IPS DF 19.7 (cell line): ENCODE measurements around the gene EFCAB12.

Source experiments
- DNase-seq: peaks from one replicate; pipeline ENCODE4 v3.0.0-alpha.2; 2013; ENCODE audit warnings: low read depth, low spot score

Gene EFCAB12

DNA sequence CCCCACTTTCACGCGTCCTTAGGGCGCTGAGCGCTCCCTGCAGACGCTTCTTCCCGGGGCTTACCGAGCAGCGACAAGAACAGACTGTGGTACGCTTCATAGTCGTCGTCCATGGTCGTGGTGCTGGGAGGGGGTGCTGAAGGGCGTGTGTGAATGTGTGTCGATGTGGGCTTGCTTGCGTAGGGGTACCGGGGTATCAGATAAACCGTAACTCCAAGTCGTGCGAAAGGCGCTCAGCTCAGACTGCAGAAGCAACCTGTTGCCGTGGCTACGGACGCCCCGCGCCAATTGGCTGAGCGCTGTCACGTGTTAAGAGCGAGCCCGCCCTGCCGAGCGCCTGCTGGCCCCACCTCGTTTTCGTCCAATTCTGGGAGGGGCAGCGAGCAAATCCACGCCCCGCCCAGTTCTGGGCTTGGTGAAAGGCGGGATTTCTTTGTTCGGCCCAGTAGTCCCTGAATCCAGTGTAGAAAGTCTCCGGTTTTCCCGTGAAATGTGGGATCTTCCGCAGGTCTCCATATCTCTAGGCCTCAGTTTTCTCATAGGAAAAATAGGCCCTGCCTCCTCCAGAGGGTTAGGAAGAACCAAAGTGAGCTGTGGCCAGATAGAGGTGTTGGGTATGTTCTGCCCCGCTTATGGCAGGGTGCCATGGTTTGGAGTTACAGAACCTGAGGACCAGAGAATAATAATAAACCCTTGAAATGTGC is at the start of gene EFCAB12:
Gene EFCAB12, minus strand, starts transcription at position 261 of the 704 bp plus-strand sequence. Its CDS starts 148 bp downstream, at position 113.
- no peak for DNase-seq

GRCh38 chr3:129476586-129476985 is 48.1 kb upstream of the EFCAB12 start:
- DNase-seq: no peak

DNA sequence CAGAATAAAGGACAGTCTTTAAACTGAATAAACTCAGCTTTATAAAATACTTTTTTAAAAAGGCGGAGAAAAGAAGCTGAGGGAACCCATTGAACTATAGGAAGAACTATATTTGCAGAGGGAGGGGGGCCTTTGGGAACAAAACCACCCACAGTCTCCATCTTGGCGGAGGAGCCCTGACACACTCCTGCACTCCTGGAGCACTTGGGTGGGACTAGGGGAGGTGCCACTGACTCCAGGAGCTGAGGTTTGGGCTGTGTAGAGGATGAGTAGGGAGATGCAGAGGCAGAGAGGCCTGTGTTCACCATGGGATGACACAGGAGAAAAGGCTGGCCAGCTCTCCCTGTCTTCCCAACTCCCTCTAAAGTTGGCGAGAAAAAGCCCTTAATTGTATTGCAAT is 47.4 kb upstream of the EFCAB12 start:
- no peak for DNase-seq

DNA sequence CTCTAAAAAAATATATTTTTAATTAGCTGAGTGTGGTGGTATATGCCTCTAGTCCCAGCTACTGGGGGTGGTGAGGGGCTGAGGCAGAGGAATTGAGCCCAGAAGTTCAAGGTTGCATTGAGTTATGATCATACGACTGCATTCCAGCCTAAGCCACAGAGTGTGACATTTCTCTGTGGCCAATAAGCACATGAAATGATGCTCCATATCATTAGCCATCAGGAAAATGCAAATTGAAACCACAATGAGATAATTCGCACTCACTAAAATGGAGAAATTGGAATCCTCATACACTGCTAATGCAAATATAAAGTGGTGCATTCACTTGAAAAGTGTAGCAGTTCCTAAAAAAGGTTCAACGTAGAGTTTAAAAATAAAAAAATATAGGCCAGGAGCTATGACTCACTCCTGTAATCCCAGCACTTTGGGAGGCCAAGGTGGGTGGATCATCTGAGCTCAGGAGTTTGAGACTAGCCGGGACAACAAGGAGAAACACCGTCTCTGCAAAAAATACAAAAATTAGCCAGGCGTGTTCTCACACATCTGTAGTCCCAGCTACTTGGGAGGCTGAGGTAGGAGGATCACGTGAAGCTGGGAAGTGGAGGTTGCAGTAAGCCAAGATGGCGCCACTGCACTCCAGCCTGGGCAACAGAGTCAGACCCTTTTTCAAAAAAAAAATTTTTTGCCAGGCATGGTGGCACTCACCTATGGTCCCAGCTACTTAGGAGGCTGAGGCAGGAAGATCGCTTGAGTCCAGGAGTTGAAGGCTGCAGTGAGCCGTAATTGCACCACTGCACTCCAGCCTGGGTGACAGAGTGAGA is 46.8 kb upstream of the EFCAB12 start:
- no peak for DNase-seq

DNA sequence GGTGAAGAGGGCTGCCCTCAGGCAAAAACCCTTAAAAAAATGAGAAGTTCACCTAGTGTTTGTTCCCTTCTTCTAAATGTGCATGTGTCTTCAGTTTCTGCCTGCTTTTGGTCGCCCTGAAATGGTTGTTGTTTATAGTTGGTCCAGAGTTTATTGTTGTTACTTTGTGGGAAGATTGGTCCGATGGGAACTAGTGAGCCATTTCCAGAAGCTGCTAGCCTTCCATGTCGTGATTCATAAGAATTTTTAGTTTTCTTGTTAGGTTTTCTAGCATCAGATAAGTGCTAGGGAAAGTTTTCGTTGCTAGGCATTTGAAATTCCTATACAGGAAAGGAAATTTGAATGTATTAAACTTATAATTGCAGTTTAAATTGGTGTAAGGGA is 45.3 kb upstream of the EFCAB12 start:
- no peak for DNase-seq

DNA sequence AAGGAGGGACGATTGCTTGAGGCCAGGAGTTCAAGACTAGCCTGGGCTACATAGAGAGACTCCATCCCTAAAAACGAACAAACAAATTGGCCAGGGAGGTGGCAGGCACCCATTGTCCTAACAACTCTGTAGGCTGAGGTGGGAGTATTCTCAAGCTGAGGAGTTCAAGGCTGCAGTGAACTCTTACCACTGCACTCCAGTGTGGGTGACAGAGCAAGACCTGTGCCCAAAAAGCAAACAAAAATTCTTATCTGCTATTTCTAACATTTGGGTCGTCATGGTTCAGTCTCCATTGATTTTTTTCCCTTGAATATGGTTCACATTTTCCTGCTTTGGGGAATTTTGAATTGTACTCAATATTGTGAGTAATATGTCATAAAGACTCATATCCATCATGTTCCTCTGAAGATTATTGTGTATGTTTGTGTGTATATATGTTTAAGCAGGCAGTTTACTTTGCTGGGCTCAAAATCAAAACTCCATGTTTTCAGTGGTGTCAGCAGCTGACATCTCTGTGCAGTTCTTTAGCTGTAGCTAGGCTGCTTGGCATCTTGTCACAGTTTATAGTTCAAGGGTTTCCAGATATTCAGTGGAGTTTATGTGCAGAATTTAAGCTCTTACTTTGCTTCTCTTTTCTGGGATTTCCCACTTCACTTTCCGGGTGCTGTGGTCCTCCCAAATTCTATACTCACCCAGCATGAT is 44.8 kb upstream of the EFCAB12 start:
- DNase-seq: no peak

DNA sequence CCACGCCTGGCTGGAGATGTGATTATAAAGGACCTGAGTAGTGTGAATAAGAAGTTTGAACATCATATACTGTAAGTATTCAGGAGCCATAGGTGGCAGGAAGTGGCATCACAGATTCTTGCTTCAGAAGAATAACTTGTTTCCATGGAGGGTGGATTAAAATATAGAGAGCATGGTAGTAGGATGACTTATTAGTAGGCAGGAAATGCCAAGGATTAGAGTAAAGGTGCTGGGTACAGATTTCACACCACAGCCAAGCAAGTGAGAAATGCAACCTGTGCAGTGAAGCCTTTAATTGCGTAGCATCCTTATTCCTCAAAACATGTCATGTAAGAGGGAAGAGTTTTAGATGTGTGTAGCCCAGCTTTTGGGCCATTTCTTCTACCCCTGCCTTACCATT is 42.4 kb upstream of the EFCAB12 start:
- no peak for DNase-seq

DNA sequence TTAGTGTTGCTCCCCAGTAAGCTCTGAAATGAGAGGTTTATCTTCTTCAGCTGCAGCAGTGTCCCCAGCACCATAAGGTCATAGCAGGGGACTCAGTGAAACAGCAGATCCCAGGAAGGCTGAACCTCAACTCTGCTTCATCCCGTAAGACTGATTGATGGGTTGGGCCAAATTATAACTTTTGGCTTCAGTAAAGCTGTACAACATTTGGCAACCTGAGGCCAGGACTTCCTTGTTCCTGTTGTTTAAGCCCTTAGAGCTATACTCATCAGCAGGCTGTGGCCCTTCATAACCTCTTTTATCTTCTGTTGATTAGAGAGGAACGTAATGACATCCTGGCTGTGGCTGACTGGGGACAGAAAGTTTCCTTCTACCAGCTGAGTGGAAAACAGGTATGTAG is 40.6 kb upstream of the EFCAB12 start:
- DNase-seq: no peak

DNA sequence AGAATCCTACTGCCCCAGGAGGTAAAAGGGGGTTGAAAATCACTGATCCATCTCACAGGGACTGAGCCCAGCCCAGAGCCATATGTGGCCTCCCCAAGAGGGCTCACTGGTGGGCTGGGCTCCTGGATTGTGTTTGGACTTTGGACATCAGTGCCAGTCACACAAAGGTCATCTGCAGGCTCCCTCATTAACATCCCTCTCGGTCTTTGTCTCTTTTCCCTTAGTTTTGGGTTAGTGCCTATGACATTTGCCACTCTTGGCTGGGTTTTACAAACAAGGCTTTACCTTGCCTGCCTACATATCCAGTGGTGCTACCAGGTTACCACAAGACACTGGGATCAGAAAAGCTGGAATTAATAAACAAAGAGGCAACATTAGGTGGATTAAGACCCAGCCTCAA is 39.5 kb upstream of the EFCAB12 start:
- DNase-seq: no peak

DNA sequence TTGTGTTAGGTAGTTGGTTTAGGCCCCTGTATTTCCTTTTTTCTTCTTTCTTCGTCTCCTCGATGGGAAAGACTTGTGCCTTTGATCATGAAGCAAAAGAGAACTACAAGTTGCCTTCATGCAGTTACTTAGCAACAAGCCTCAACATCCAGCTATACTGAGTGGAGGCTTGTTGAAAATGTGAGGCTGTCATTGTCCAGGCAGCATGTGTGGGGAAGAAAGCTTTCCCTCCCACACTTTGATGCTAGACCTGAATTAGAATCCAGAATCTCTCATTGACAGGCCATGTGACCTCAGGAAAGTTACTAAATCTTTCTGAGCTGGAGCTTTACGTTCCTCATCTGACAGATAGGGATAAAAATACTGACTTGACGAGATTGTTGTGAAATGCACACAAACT is 35.3 kb upstream of the EFCAB12 start:
- DNase-seq: no peak

DNA sequence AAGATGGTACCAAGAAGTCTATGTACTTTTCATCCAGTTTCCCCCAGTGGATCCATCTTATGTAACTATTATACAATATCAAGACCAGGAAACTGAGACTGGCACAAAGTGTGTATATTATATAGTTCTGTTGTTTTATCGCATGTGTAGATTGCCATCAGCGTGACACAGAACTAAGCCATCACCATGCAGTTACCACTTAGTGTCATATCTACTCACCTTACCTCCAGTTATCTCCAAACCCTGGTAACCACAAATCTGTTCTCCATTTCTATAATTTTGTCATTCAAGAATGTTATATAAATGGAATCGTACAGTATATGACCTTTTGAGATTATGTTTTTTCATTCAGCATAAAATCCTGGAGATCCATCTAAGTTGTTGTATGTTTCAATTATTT is 34.7 kb upstream of the EFCAB12 start:
- DNase-seq: no peak

- DNase-seq: no peak
These were observed 34.0 kb upstream of the EFCAB12 start for GRCh38 chr3:129462361-129462968.

DNA sequence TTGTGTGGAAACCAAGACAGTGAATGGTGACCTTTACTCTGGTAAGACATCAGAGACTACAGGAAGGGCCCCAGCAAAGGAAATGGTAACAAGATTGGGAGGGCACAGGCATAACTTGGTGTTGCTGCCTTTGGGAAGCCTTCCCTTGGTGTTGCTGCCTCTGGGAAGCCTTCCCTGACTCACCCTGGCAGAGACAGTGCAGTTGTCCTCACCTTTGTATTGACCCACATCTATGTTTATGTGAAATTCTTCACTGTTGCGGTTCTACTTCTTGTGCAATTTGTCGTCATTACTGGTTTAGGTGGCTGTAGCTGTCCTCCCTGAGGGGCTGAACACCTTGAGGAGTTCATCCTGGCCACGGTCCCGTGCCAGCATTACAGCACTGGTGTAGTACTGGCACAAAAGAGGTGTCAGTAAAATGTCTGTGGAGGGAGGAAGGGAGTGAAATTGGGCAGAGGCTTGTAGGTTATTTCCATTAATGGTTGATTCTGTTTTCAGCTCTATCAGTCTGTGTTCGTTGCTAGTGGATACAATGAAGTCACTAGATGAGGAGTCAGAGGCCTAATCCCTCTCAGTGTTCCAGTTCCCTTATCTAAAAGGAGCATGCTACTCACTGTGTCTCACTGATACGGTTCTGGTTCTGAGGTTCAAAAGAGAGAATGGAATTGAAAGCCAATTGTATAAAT is 33.2 kb upstream of the EFCAB12 start:
- no peak for DNase-seq

DNA sequence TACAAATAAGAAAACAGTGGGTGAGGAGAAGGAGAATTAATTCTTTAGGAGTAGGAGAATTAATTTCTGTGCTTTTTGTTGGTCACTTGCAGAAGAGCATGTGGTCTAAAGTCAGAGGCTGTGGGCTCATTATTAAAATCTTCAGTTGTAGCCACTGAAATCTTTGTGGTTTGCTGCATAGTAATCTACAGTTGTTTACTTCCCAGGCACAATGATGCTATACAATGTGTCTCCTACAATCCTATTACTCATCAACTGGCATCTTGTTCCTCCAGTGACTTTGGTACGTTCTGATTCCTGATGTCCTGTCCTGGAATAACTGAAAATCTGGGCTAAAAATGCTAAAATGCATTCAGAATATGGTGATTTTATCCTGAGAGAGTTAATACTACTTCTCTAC is 32.6 kb upstream of the EFCAB12 start:
- DNase-seq: no peak

GRCh38 chr3:129460572-129460971 is 32.1 kb upstream of the EFCAB12 start:
- DNase-seq: no peak

GRCh38 chr3:129460155-129460554 is 31.7 kb upstream of the EFCAB12 start:
- DNase-seq: no peak

DNA sequence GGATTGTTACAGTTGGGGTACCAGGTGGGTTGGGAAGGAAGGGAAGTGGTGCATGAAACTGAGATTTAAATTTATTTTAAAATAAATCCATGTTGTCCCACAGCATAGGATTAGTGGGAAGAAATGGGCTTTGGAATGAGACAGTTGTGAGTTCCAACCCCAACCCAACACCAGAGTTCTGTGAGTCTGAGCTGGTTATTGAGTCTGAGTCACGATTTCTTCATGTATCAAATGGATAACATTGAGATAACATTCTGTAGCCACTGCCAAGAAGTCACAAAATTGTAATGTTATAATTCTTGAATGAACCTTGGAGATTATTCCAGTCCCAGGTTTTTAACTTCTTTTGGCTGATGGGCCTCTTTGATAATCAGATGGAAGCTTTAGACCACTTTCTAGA is 25.3 kb upstream of the EFCAB12 start:
- DNase-seq: no peak

GRCh38 chr3:129449279-129450115 is 21.1 kb upstream of the EFCAB12 start:
- no peak for DNase-seq

DNA sequence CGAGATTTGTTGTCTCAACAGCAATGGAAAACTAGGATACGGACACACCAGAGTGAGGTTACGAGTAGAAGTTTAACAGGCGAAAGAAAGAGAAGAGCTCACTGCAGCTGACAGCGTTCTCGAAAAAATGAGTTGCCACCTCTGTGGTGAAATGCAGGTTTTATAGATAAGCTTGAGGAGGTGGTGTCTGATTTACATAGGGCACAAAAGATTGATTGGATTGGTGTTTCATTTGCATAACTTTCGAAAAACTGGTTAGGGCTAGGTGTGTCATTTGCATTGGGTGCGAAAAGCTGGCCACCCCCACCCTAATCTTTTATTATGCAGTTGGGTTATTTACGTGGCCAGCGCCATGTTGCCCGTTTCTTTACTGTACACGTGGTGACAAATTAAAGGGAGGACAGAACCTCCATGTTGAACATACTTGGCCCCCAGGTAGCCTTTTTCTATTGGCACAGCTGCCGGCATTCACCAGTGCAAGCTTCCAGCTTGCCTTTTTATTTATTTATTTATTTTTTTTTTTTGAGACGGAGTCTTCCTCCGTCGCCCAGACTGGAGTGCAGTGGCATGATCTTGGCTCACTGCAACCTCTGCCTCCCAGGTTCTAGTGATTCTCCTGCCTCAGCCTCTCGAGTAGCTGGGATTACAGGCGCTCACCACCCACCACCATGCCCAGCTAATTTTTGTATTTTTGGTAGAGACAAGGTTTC is 19.9 kb upstream of the EFCAB12 start:
- DNase-seq: no peak

DNA sequence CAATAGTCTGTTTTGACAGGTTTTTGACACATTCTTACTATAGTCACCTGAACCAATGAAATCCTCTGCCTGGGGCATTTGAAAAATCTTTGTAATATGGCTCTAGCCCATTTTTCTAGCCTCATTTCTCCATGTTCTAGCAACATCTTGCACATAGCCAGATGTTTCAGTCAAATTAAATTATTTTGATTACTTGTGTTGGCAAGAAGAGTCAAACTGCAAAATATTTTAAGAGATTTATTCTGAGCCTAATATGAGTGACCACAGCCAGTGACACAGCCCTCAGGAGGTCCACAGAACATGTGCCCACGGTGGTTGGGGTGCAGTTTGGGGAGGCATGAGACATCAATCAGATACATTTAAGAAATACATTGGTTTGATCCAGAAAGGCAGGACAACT is 18.5 kb upstream of the EFCAB12 start:
- DNase-seq: no peak
